Endodermal cell (in vitro differentiated cells): ENCODE results near the gene SYNGR4. TPM values are rescaled to one million over a fixed set of nuclear protein-coding genes. Genes with fewer than 3 reads are reported as not detected.

Experiments
- DNase-seq: peaks from one replicate; pipeline ENCODE4 v3.0.0-alpha.2; 2017
- H3K27ac ChIP-seq: 2 replicates; pipeline ENCODE4 v1.5.1; 2013; ENCODE audit warnings: mild to moderate bottlenecking, low read depth, low read length, moderate library complexity
- H3K27me3 ChIP-seq: 2 replicates; pipeline ENCODE4 v1.6.1; 2013; ENCODE audit warnings: mild to moderate bottlenecking, low read length, moderate library complexity; ENCODE audit not compliant: insufficient read depth, control insufficient read depth, poor library complexity, severe bottlenecking
- H3K36me3 ChIP-seq: 2 replicates; pipeline ENCODE4 v1.7.0; 2013; ENCODE audit warnings: mild to moderate bottlenecking, low read length, moderate library complexity; ENCODE audit not compliant: control insufficient read depth, insufficient read depth
- H3K4me1 ChIP-seq: one replicate; pipeline ENCODE4 v1.7.0; 2013; ENCODE audit warnings: low read length; ENCODE audit not compliant: control insufficient read depth, insufficient read depth
- H3K4me3 ChIP-seq: 2 replicates; pipeline ENCODE4 v1.5.1; 2013; ENCODE audit warnings: mild to moderate bottlenecking, low read length, moderate library complexity
- H3K9ac ChIP-seq: 2 replicates; pipeline ENCODE4 v1.6.1; 2013; ENCODE audit warnings: mild to moderate bottlenecking, low read length, moderate library complexity; ENCODE audit not compliant: poor library complexity, severe bottlenecking; ENCODE audit errors: extremely low read depth
- H3K9me3 ChIP-seq: 2 replicates; pipeline ENCODE4 v1.6.1; 2013; ENCODE audit warnings: mild to moderate bottlenecking, low read length, moderate library complexity; ENCODE audit not compliant: control insufficient read depth
- H3K27ac Mint-ChIP-seq: 2 replicates; pipeline ENCODE4 v1.8.0; 2020; ENCODE audit warnings: mixed read lengths
- H3K27me3 Mint-ChIP-seq: 2 replicates; pipeline ENCODE4 v1.8.0; 2021; ENCODE audit warnings: mild to moderate bottlenecking, mixed read lengths; ENCODE audit not compliant: insufficient read depth
- H3K36me3 Mint-ChIP-seq: 2 replicates; pipeline ENCODE4 v1.8.0; 2020; ENCODE audit warnings: low read depth, mixed read lengths
- H3K4me1 Mint-ChIP-seq: 2 replicates; pipeline ENCODE4 v1.8.0; 2020; ENCODE audit warnings: mixed read lengths
- H3K4me3 Mint-ChIP-seq: 2 replicates; pipeline ENCODE4 v1.8.0; 2020; ENCODE audit warnings: mild to moderate bottlenecking, moderate library complexity, mixed read lengths
- H3K9me3 Mint-ChIP-seq: 2 replicates; pipeline ENCODE4 v1.8.0; 2020; ENCODE audit warnings: mild to moderate bottlenecking, mixed read lengths
- CTCF ChIP-seq: fragments of 200-600 bp; sonication (generic); conservative IDR thresholded peaks from 2 replicates; pipeline ENCODE4 v1.5.0; 2021; ENCODE audit warnings: antibody characterized with exemption, mild to moderate bottlenecking
- WGBS, 2 experiments: methylation state at CpG; one replicate each; pipeline versions ENCODE4 v1.1.5 to v1.1.7; 2013; ENCODE audit warnings: missing lambda C conversion rate in 2 of 2, mixed read lengths in 1 of 2; ENCODE audit not compliant: insufficient coverage in 1 of 2, insufficient read length in 1 of 2; 5-methylcytosine and 5-hydroxymethylcytosine counted together
- total RNA-seq, 2 donors: library from RNA; stranded (reverse); fragmentation: NEBNext Ultra II Directional in 1 of 2; extraction: Animal tissue kit (Norgen Biotek cat#: 25700) in 1 of 2; gene quantifications; 2 replicates in 1 of 2; 3 replicates in 1 of 2; pipeline ENCODE4 v1.2.1, GENCODE V29; 2021

Gene SYNGR4
- total RNA-seq, 2 donors from 2014 or later: not detected

- Mint-ChIP-seq H3K9me3 (no peaks in the 10 kb centered on the region), H3K27me3 (peaks cover 29% of the 10 kb centered on the region), H3K27ac (peak overlapping the region; percentile 99), H3K4me1 (peaks cover 13% of the 10 kb centered on the region), H3K36me3 (no peaks in the 10 kb centered on the region), H3K4me3 (peak overlapping the region; percentile 80)
- H3K4me3 ChIP-seq: peak overlapping the region; percentile 86
- H3K36me3 ChIP-seq: no peaks in the 10 kb centered on the region
- no peaks in the 10 kb centered on the region for H3K9me3 ChIP-seq
- peak; percentile 43 for TF ChIP-seq CTCF
- WGBS, 2 experiments: 7 to 22% methylated on average over 18 to 62 of the region's 63 CpGs
- peaks cover 4% of the 10 kb centered on the region for H3K4me1 ChIP-seq
- H3K27me3 ChIP-seq: no peaks in the 10 kb centered on the region
- H3K9ac ChIP-seq: peak overlapping the region; percentile 82
- H3K27ac ChIP-seq: peak overlapping the region; percentile 79
- DNase-seq: peak; percentile 98
Measured at GRCh38 chr19:48321622-48322591, 42.3 kb upstream of the SYNGR4 start.

GRCh38 chr19:48325265-48325910, 38.8 kb upstream of the SYNGR4 start, which contains the start of gene EMP3:
TSS of gene EMP3 (plus strand) at chr19:48325552. CDS start at chr19:48326845, 1,293 bp downstream.
- H3K4me3 ChIP-seq: peak within 1 kb of the TSS; percentile 70
- Mint-ChIP-seq H3K36me3 (no peaks in the 10 kb centered on the region), H3K4me3 (peak within 1 kb of the TSS; percentile 45), H3K27ac (no peak within 1 kb of the TSS), H3K9me3 (peaks cover 4% of the 10 kb centered on the region), H3K4me1 (peaks cover 14% of the 10 kb centered on the region), H3K27me3 (peaks cover 33% of the 10 kb centered on the region)
- peaks cover 4% of the 10 kb centered on the region for H3K4me1 ChIP-seq
- no peaks in the 10 kb centered on the region for H3K27me3 ChIP-seq
- peaks cover 7% of the 10 kb centered on the region for H3K9me3 ChIP-seq
- TF ChIP-seq CTCF: no peak
- no peaks in the 10 kb centered on the region for H3K36me3 ChIP-seq
- 5 to 11% methylated on average over 8 to 22 of the region's 22 CpGs for WGBS, 2 experiments
- peak within 1 kb of the TSS; percentile 20 for H3K9ac ChIP-seq
- H3K27ac ChIP-seq: no peak within 1 kb of the TSS
- DNase-seq: peak; percentile 92

- Mint-ChIP-seq H3K27me3 (peaks cover 24% of the 10 kb centered on the region), H3K36me3 (no peaks in the 10 kb centered on the region), H3K27ac (no peak overlapping the region), H3K4me1 (peaks cover 28% of the 10 kb centered on the region), H3K4me3 (peak overlapping the region; percentile 78), H3K9me3 (peaks cover 4% of the 10 kb centered on the region)
- no peak for TF ChIP-seq CTCF
- no peak overlapping the region for H3K27ac ChIP-seq
- H3K9me3 ChIP-seq: peaks cover 7% of the 10 kb centered on the region
- H3K4me3 ChIP-seq: no peak overlapping the region
- H3K36me3 ChIP-seq: no peaks in the 10 kb centered on the region
- H3K4me1 ChIP-seq: peaks cover 4% of the 10 kb centered on the region
- H3K27me3 ChIP-seq: no peaks in the 10 kb centered on the region
- WGBS, 2 experiments: 87 to 89% methylated on average over 3 to 15 of the region's 15 CpGs
- DNase-seq: peak; percentile 74
- no peak overlapping the region for H3K9ac ChIP-seq
Measured at GRCh38 chr19:48329167-48329891, 34.8 kb upstream of the SYNGR4 start.
